ENCODE results near the gene KHK. TPM values are rescaled to one million over a fixed set of nuclear protein-coding genes. Genes with fewer than 3 reads are reported as not detected.

The KHK gene
- polyA plus RNA-seq, 1 donor = 1.9 TPM

- no peak for DNase-seq (ENCODE audit: low read depth)
Observed at GRCh38 chr2:27081984-27082772, 4.4 kb upstream of the KHK start.

GRCh38 chr2:27082773-27083409 lies 3.7 kb upstream of the KHK start:
- DNase-seq (ENCODE audit: low read depth) = no peak

DNA sequence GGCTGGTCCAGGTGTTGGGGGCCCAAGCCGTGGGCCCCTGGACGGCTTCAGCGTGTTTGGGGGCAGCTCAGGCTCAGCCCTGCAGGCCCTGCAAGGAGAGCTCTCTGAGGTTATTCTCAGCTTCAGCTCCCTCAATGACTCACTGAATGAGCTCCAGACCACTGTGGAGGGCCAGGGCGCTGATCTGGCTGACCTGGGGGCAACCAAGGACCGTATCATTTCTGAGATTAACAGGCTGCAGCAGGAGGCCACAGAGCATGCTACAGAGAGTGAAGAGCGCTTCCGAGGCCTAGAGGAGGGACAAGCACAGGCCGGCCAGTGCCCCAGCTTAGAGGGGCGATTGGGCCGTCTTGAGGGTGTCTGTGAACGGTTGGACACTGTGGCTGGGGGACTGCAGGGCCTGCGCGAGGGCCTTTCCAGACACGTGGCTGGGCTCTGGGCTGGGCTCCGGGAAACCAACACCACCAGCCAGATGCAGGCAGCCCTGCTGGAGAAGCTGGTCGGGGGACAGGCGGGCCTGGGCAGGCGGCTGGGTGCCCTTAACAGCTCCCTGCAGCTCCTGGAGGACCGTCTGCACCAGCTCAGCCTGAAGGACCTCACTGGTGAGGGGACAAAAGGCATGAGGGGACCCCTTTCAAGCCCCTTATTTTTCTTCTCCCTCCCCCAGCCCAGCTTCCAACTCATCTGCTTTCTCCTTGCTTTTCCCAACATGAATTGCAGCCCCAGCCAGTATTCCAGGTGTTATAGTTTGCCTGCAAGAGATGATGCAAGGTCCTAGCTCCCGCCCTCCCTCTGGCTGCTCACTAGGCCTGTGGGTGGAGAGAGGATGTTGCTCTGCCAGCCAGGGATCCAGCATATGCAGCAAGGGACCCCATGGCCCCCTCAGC lies 2.9 kb upstream of the KHK start:
- DNase-seq (ENCODE audit: low read depth) = no peak

GRCh38 chr2:27084297-27085061 lies 2.1 kb upstream of the KHK start:
- DNase-seq (ENCODE audit: low read depth) = no peak

GRCh38 chr2:27085062-27085672 lies 1.4 kb upstream of the KHK start:
- no peak for DNase-seq (ENCODE audit: low read depth)

DNA sequence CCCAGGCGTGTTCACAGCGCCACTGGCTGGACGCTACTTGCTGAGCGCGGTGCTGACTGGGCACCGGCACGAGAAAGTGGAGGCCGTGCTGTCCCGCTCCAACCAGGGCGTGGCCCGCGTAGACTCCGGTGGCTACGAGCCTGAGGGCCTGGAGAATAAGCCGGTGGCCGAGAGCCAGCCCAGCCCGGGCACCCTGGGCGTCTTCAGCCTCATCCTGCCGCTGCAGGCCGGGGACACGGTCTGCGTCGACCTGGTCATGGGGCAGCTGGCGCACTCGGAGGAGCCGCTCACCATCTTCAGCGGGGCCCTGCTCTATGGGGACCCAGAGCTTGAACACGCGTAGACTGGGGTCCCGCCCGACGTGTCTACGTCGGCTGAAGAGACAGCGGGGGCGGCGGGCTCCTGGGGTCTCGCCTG lies 891 bp upstream of the KHK start:
- DNase-seq (ENCODE audit: low read depth) = no peak

DNA sequence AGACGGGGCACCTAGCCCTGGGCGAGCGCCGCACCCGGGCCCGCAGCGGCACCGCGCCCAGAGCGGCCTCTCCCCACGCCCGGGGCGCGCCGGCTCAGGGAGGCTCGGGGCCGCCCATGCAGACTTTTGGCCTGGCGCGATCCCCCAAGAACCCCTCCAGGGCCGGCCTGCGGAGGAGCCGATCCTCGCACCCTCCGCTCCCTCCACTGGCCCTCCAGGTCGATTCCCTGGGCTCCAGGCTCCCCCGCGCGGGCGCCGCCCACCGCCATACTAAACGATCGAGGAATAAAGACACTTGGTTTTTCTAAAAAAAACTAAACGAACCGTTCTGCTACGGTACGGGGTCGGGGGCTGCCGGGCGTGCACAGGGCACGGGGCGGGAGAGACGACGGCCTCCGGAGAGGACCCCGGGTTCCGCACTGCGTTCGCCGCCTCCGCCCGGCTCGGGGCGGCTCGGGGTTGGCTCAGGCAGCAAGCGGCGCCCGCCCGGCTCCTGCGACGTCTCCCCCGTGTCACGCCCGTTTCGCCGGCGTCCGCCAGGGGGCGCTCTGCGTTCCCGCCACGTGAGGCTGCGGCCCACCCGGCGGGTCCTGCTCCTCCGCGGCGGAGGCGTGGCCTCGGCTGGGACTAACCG lies 365 bp upstream of the KHK start:
- peak; percentile 76 for DNase-seq (ENCODE audit: low read depth)

DNA sequence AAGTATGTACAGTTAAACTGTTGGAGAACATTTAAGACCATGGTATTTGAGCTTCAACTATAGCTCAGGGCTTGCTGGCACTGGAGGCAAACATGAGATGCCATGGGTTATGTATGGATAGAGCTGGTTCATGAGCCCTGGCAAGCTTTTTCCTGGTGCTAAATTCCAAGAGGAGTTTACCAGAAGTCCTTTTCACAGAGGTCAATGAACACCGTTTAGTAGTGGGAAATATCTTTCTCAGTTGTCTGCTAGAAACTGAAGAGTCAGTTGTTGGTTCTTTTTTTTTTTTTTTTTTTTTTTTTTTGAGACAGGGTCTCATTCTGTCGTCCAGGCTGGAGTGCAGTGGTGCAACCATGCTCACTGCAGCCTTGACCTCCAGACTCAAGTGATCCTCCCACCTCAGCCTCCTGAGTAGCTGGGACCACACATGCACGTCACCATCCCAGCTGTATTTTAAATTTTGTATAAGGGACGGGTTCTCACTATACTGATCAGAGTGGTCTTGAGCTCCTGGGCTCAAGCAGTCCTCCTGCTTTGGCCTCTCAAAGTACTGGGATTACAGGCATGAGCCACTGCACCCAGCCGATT lies 1.3 kb downstream of the KHK start:
- no peak for DNase-seq (ENCODE audit: low read depth)

DNA sequence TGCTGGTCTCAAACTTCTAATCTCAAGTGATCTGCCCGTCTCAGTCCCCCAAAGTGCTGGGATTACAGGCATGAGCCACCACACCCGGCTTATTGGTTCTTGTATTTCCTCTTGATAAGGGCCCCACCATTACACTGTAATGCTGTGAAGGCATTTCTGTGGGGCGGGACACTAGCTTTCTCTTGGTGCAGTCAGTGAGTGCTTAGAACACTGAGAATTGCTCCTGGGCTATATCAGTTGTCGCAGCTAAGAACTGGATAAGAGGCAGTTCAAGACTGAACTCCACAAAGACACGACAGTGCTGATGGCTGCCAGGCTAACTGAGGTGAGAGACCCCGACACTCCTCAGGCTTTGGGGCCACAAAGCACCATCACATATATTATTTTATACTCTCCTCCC lies 2.1 kb downstream of the KHK start:
- DNase-seq (ENCODE audit: low read depth) = no peak

- DNase-seq (ENCODE audit: low read depth) = no peak
Observed at GRCh38 chr2:27089111-27089954, 2.8 kb downstream of the KHK start.

GRCh38 chr2:27091746-27092695 lies 5.4 kb downstream of the KHK start:
- no peak for DNase-seq (ENCODE audit: low read depth)

DNA sequence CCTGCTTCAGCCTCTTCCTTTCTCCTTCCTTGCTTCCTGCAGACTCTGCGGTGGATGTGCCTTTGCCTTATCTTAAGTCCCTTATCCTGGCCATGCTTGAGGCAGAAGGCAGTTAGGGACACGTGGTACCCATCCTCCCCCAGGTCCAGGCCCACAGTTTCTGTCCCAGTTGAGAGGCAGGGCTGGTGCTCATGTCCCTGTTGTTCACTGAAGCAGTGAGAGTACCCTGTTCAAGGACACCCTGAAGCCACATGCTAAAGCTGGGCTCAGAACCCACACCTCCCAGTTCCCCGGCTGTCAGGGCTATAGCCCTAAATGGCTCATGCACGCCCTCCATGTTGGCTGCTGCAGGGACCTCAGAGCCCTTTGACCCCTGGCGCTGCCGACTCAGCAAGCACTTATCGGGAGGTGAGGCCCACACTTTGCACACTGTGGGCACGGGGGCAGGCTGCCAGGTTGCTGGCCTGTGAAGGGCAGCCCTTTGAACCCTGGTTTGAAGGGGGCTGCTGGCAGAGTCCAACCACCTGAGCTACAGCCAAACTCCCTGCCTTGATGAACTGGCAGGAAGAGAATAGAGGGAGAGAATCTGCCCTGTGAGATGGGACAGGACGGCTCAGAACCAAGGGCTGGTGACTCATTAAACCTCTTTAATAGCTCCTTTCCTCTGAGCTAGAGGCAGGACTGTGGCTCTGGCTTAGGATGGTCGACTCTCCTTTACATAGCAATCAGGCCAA lies 6.3 kb downstream of the KHK start:
- no peak for DNase-seq (ENCODE audit: low read depth)

DNA sequence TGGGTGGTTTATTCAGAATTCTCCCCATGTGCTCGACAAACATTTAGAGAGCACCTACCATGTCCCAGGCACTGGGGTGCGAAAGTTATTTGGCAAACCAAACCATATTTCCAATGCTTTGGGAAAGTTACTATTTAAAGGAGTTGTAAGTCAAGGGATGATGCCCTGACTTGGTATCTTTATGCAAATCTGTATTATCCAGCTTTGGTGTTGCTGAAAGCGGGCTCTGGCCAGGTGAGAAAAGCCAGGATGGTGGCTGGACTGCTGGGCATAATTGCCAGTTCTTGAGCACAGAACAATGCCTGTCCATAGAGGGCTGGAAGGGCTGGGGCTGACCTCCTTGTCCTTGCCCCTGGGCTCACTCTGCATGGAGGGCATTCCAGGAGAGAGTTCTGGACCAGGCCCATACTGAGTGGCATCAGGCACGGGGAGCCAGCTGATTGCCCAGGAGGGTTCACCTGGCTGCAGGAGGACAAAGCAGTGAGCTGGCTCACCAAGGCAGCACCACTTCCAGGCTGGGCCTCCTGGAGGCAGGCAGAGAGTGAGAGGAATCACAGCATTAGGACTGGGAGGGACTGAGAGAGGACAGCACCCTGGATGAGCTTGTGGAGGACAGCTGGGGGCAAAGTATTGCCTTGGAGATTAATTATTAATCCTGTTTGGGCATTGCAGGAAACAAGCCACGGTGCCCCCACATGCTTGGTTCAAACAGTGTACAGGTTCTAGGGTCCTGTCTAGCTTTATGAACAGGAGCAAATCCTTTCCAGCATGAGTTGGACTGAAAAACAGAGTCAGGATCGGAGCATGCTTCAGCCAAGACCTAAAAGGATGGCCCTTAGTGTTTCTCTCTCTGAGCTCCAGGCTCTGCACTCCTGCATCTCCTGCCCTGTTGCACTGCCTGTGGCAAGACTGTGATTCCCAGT lies 7.1 kb downstream of the KHK start:
- no peak for DNase-seq (ENCODE audit: low read depth)

GRCh38 chr2:27094353-27094984 lies 7.9 kb downstream of the KHK start:
- no peak for DNase-seq (ENCODE audit: low read depth)

- no peak for DNase-seq (ENCODE audit: low read depth)
Observed at GRCh38 chr2:27095427-27095744, 8.8 kb downstream of the KHK start.
